IMR-90 (cell line): ENCODE data around the gene SLC25A22. TPM values are rescaled to one million over a fixed set of nuclear protein-coding genes. Genes with fewer than 3 reads are reported as not detected.

ENCODE experiments used
- ATAC-seq: fragments of 200-7000 bp; cut with Tn5 transposase; 2 replicates; pipeline ENCODE4 v1.9.1; 2020; ENCODE audit warnings: low read depth, mild to moderate bottlenecking, moderate library complexity
- BruUV-seq: library from RNA; stranded (reverse); fragments of 400-500 nt; replicated peaks from 2 replicates; lab custom pipeline; 2021; lab: Mats Ljungman, UMichigan
- CTCF ChIA-PET: fragments of 300-600 bp; formaldehyde crosslinking; extraction: SDS; loops from one replicate; lab custom pipeline; 2021; ENCODE audit warnings: antibody characterized with exemption; lab: Yijun Ruan, JAX
- POLR2A ChIA-PET: fragments of 300-600 bp; sonication (Branson Sonifier 250); formaldehyde crosslinking; loops from one replicate; lab custom pipeline; 2022; ENCODE audit warnings: antibody characterized with exemption; ENCODE audit not compliant: unreplicated experiment; lab: Charles Lee
- DNase-seq: peaks from one replicate; pipeline ENCODE4 v3.0.0; 2013
- H2AFZ ChIP-seq: replicated peaks from 2 replicates; pipeline ENCODE3; 2013; ENCODE audit warnings: low read length, mild to moderate bottlenecking; ENCODE audit not compliant: poor library complexity
- H2AK5ac ChIP-seq: 2 replicates; pipeline ENCODE4 v1.6.1; 2013; ENCODE audit warnings: low read depth, low read length, inconsistent platforms
- H2AK9ac ChIP-seq: replicated peaks from 2 replicates; pipeline ENCODE3; 2013; ENCODE audit warnings: mild to moderate bottlenecking, low read depth, low read length, moderate library complexity; ENCODE audit not compliant: poor library complexity
- H2BK120ac ChIP-seq: 2 replicates; pipeline ENCODE4 v1.6.1; 2013; ENCODE audit warnings: low read depth, low read length, inconsistent platforms
- H2BK15ac ChIP-seq: 3 replicates; pipeline ENCODE4 v1.6.1; 2013; ENCODE audit warnings: low read depth, low read length, inconsistent platforms
- H2BK20ac ChIP-seq: 2 replicates; pipeline ENCODE4 v1.6.1; 2013; ENCODE audit warnings: low read depth, mild to moderate bottlenecking, inconsistent platforms, low read length, moderate library complexity
- H2BK5ac ChIP-seq: 2 replicates; pipeline ENCODE4 v1.6.1; 2013; ENCODE audit warnings: mild to moderate bottlenecking, low read depth, low read length, inconsistent platforms; ENCODE audit not compliant: poor library complexity, severe bottlenecking
- H3K14ac ChIP-seq: replicated peaks from 2 replicates; pipeline ENCODE4 v1.6.1; 2013; ENCODE audit warnings: low read depth, low read length, inconsistent platforms
- H3K18ac ChIP-seq: 2 replicates; pipeline ENCODE4 v1.6.1; 2013; ENCODE audit warnings: low read depth, low read length, control low read depth
- H3K23ac ChIP-seq: 2 replicates; pipeline ENCODE4 v1.6.1; 2013; ENCODE audit warnings: low read depth, low read length, inconsistent platforms
- H3K27ac ChIP-seq: 2 replicates; pipeline ENCODE4 v1.5.1; 2013; ENCODE audit warnings: mild to moderate bottlenecking, control low read depth, low read length; ENCODE audit not compliant: insufficient read depth
- H3K27me3 ChIP-seq: 2 replicates; pipeline ENCODE4 v1.6.1; 2013; ENCODE audit warnings: low read length; ENCODE audit not compliant: control insufficient read depth, insufficient read depth
- H3K36me3 ChIP-seq: 2 replicates; pipeline ENCODE4 v1.6.1; 2013; ENCODE audit warnings: low read length, mixed read lengths; ENCODE audit not compliant: control insufficient read depth, insufficient read depth
- H3K4ac ChIP-seq: 2 replicates; pipeline ENCODE4 v1.6.1; 2013; ENCODE audit warnings: low read depth, low read length, inconsistent platforms
- H3K4me1 ChIP-seq: 2 replicates; pipeline ENCODE4 v1.6.1; 2013; ENCODE audit warnings: low read length, mixed read lengths; ENCODE audit not compliant: control insufficient read depth, insufficient read depth
- H3K4me2 ChIP-seq: 2 replicates; pipeline ENCODE4 v1.6.1; 2013; ENCODE audit warnings: low read depth, mild to moderate bottlenecking, control low read depth, low read length, moderate library complexity
- H3K4me3 ChIP-seq: 2 replicates; pipeline ENCODE4 v1.5.1; 2013; ENCODE audit warnings: low read depth, mild to moderate bottlenecking, control low read depth, low read length, moderate library complexity; ENCODE audit not compliant: insufficient read depth
- H3K56ac ChIP-seq: 2 replicates; pipeline ENCODE4 v1.6.1; 2013; ENCODE audit warnings: low read length, inconsistent platforms; ENCODE audit not compliant: insufficient read depth; ENCODE audit errors: extremely low read depth
- H3K79me1 ChIP-seq, 2 experiments: 2 replicates each; pipeline ENCODE4 v1.6.1; 2013; ENCODE audit warnings: low read length in 2 of 2, inconsistent platforms in 1 of 2, low read depth in 1 of 2
- H3K9ac ChIP-seq: 2 replicates; pipeline ENCODE4 v1.6.1; 2013; ENCODE audit warnings: low read depth, low read length, control low read depth
- H3K9me1 ChIP-seq: 2 replicates; pipeline ENCODE4 v1.6.1; 2013; ENCODE audit warnings: low read length, inconsistent platforms; ENCODE audit not compliant: insufficient read depth
- H3K9me3 ChIP-seq: 2 replicates; pipeline ENCODE4 v1.6.1; 2013; ENCODE audit warnings: low read length; ENCODE audit not compliant: control insufficient read depth, insufficient read depth
- H4K20me1 ChIP-seq: 2 replicates; pipeline ENCODE4 v1.6.1; 2013; ENCODE audit warnings: low read length, inconsistent platforms; ENCODE audit not compliant: insufficient read depth
- H4K5ac ChIP-seq: 2 replicates; pipeline ENCODE4 v1.6.1; 2013; ENCODE audit warnings: mild to moderate bottlenecking, low read depth, low read length, control low read depth
- H4K8ac ChIP-seq, 2 experiments: 2 replicates each; pipeline ENCODE4 v1.6.1; 2013; ENCODE audit warnings: low read depth in 2 of 2, low read length in 2 of 2, control low read depth in 1 of 2, inconsistent platforms in 1 of 2
- H4K91ac ChIP-seq: 2 replicates; pipeline ENCODE4 v1.6.1; 2013; ENCODE audit warnings: low read depth, low read length, inconsistent platforms; ENCODE audit not compliant: insufficient read depth
- BHLHE40 ChIP-seq: fragments of 150-350 bp; IDR thresholded peaks from 2 replicates; pipeline ENCODE4 v1.6.1; 2016; ENCODE audit warnings: mild to moderate bottlenecking, low read depth, low read length
- CEBPB ChIP-seq: IDR thresholded peaks from 2 replicates; pipeline ENCODE4 v1.6.1; 2012; ENCODE audit warnings: low read depth, low read length, improper control_type of control experiment
- CHD1 ChIP-seq: IDR thresholded peaks from 2 replicates; pipeline ENCODE4 v1.6.1; 2012; ENCODE audit warnings: low read depth, low read length, improper control_type of control experiment
- CTCF ChIP-seq: conservative IDR thresholded peaks from 2 replicates; pipeline ENCODE4 v1.5.1; 2012; ENCODE audit warnings: mild to moderate bottlenecking, low read depth, low read length, improper control_type of control experiment
- ELK1 ChIP-seq: fragments of 150-350 bp; IDR thresholded peaks from 2 replicates; pipeline ENCODE4 v1.6.1; 2016; ENCODE audit warnings: low read depth, mild to moderate bottlenecking, low read length, moderate library complexity, borderline replicate concordance
- FOS ChIP-seq: fragments of 150-350 bp; IDR thresholded peaks from 2 replicates; pipeline ENCODE4 v1.6.1; 2016; ENCODE audit warnings: low read depth, low read length
- MAFK ChIP-seq: IDR thresholded peaks from 2 replicates; pipeline ENCODE4 v1.6.1; 2012; ENCODE audit warnings: low read depth, low read length, improper control_type of control experiment
- MAZ ChIP-seq: IDR thresholded peaks from 2 replicates; pipeline ENCODE4 v1.6.1; 2012; ENCODE audit warnings: low read depth, mild to moderate bottlenecking, low read length, improper control_type of control experiment, moderate library complexity, borderline replicate concordance
- MXI1 ChIP-seq: IDR thresholded peaks from 2 replicates; pipeline ENCODE4 v1.6.1; 2012; ENCODE audit warnings: low read depth, mild to moderate bottlenecking, low read length, moderate library complexity, borderline replicate concordance
- NFE2L2 ChIP-seq: fragments of 150-350 bp; IDR thresholded peaks from 2 replicates; pipeline ENCODE4 v1.6.1; 2016; ENCODE audit warnings: low read depth, mild to moderate bottlenecking, low read length
- POLR2A ChIP-seq: IDR thresholded peaks from 2 replicates; pipeline ENCODE4 v1.6.1; 2012; ENCODE audit warnings: mild to moderate bottlenecking, low read depth, low read length
- RAD21 ChIP-seq: IDR thresholded peaks from 2 replicates; pipeline ENCODE4 v1.6.1; 2012; ENCODE audit warnings: low read length, improper control_type of control experiment
- RCOR1 ChIP-seq: IDR thresholded peaks from 2 replicates; pipeline ENCODE4 v1.6.1; 2012; ENCODE audit warnings: mild to moderate bottlenecking, low read length, improper control_type of control experiment; ENCODE audit not compliant: insufficient replicate concordance
- RFX5 ChIP-seq: IDR thresholded peaks from 2 replicates; pipeline ENCODE4 v1.8.0; 2012; ENCODE audit warnings: low read depth, mild to moderate bottlenecking, low read length, moderate library complexity
- SMC3 ChIP-seq: fragments of 150-350 bp; IDR thresholded peaks from 2 replicates; pipeline ENCODE4 v1.6.1; 2016; ENCODE audit warnings: low read depth, mild to moderate bottlenecking, antibody characterized with exemption, low read length, moderate library complexity
- USF2 ChIP-seq: fragments of 150-350 bp; IDR thresholded peaks from 2 replicates; pipeline ENCODE4 v1.6.1; 2017; ENCODE audit warnings: mild to moderate bottlenecking, antibody characterized with exemption, low read length, low read depth
- WGBS, 2 experiments: methylation state at CpG; one replicate each; pipeline versions ENCODE4 v1.1.5 to v1.1.7; 2013; ENCODE audit warnings: missing lambda C conversion rate in 2 of 2; ENCODE audit not compliant: insufficient read length in 1 of 2; ENCODE audit errors: extremely low coverage in 2 of 2; 5-methylcytosine and 5-hydroxymethylcytosine counted together
- dilution Hi-C: fragments of 300-500 bp; cut with HindIII; formaldehyde crosslinking; loops from one replicate; pipeline ENCODE4 v1.14.3; 2018; ENCODE audit warnings: low sequenced_read_pairs; ENCODE audit not compliant: unreplicated experiment
- in situ Hi-C: fragments of 300-500 bp; cut with MboI; formaldehyde crosslinking; loops from 3 replicates; pipeline ENCODE4 v1.14.3; 2019; ENCODE audit warnings: low sequenced_read_pairs, inconsistent platforms, mixed read lengths
- intact Hi-C: fragments of 100-400 bp; cut with micrococcal nuclease; formaldehyde crosslinking; loops from 2 replicates; pipeline ENCODE4 v1.10.0; 2022
- polyA plus RNA-seq, 3 experiments: library from polyadenylated mRNA; depleted of rRNA; stranded (reverse); fragments of >200 nt; gene quantifications; 2 replicates each; pipeline ENCODE4 v1.2.3, GENCODE V29; 2012; ENCODE audit warnings: low replicate concordance in 1 of 3
- total RNA-seq: library from RNA; depleted of rRNA; stranded (reverse); fragments of >200 nt; gene quantifications from 2 replicates; pipeline ENCODE4 v1.2.3, GENCODE V29; 2012

The SLC25A22 gene
- total and polyA plus RNA-seq, 2 of the 4 experiments (the other 2 are of a cell fraction): 8.2 to 41.3 TPM

- no peak for ATAC-seq
- H3K4me3 ChIP-seq: no peak overlapping the region
- no peak for DNase-seq
- no peaks in the 10 kb centered on the region for H3K9me3 ChIP-seq
- no peak overlapping the region for H3K9ac ChIP-seq
- H3K4me1 ChIP-seq: peaks cover 26% of the 10 kb centered on the region
- no peak overlapping the region for H2AK9ac ChIP-seq
- dilution Hi-C loops: no loop called here
- H2BK15ac ChIP-seq: no peak overlapping the region
- H2BK20ac ChIP-seq: no peak overlapping the region
- no peak overlapping the region for H2BK120ac ChIP-seq
- H3K4me2 ChIP-seq: no peak overlapping the region
- TF ChIP-seq MXI1 (no peak), CTCF (no peak), USF2 (no peak), BHLHE40 (no peak), RCOR1 (no peak), NFE2L2 (no peak), ELK1 (no peak), POLR2A (no peak), RFX5 (no peak), RAD21 (no peak), CEBPB (no peak), CHD1 (no peak), FOS (no peak), MAFK (no peak), SMC3 (no peak), MAZ (no peak)
- peaks cover 6% of the 10 kb centered on the region; the same call in 1 of the 2 replicates for H3K27me3 ChIP-seq
- no peak overlapping the region for H3K4ac ChIP-seq
- no peak overlapping the region for H2BK5ac ChIP-seq
- peaks cover 40% of the 10 kb centered on the region for H4K20me1 ChIP-seq
- no peak overlapping the region for H4K91ac ChIP-seq
- H4K5ac ChIP-seq: no peak overlapping the region
- no peak overlapping the region for H3K14ac ChIP-seq
- no peak overlapping the region for H4K8ac ChIP-seq
- H3K79me1 ChIP-seq: peaks cover 19 to 28% of the 10 kb centered on the region in 2 experiments
- H2AK5ac ChIP-seq: no peak overlapping the region
- H3K36me3 ChIP-seq: peaks cover 30% of the 10 kb centered on the region
- POLR2A ChIA-PET: interaction anchor here (0.6 kb wide), 1 partner anchor 10 kb away, joined by 3 read pairs; no protein-coding TSS in a partner anchor
- no peak overlapping the region for H3K56ac ChIP-seq
- 84% methylated on average over 2 of the region's 11 CpGs; no CpG with 5 or more reads in 1 of the 2 experiments for WGBS, 2 experiments
- H3K9me1 ChIP-seq: peaks cover 13% of the 10 kb centered on the region
- CTCF ChIA-PET: no interaction called here
- H3K27ac ChIP-seq: no peak overlapping the region
- intact Hi-C loops: no loop called here
- no TSS peak for BruUV-seq
- H3K18ac ChIP-seq: no peak overlapping the region
- no peak overlapping the region for H2AFZ ChIP-seq
- H3K23ac ChIP-seq: no peak overlapping the region
- in situ Hi-C loops: no loop called here
Observed at GRCh38 chr11:824942-825341, 26.9 kb upstream of the SLC25A22 start.
